Measurements from ENCODE around the gene ITGB5.

GRCh38 chr3:124918524-124918923 lies 31.4 kb upstream of the ITGB5 start:
- TF ChIP-seq CTCF (IDR thresholded peaks at IDR 0.05), result no peak
- no peak for TF ChIP-seq EZH2 (IDR thresholded peaks at IDR 0.05; ENCODE audit: borderline replicate concordance, insufficient read depth, low read depth, low read length, poor library complexity, severe bottlenecking)
